Cardiac fibroblast (primary cell): ENCODE results near the gene LRFN2.

Experiments used
- DNase-seq, 2 donors: peaks; one replicate each; pipeline versions ENCODE4 v3.0.0 to v3.0.0-alpha.2; 2010; ENCODE audit warnings: low read depth in 2 of 2
- H3K4me3 ChIP-seq, 2 donors: replicated peaks in 1 of 2; 1 replicate in 1 of 2; 2 replicates in 1 of 2; pipeline ENCODE4 v1.5.1; 2011; ENCODE audit warnings: low read depth in 2 of 2, low read length in 2 of 2, mild to moderate bottlenecking in 2 of 2, moderate library complexity in 1 of 2
- TF ChIP-seq, protein P1 (sequence below): IDR thresholded peaks from one replicate; pipeline ENCODE4 v1.5.1; 2011; ENCODE audit warnings: low read depth, mild to moderate bottlenecking, low read length, inconsistent platforms

LRFN2 gene

GRCh38 chr6:40490508-40490907, 96.7 kb downstream of the LRFN2 start:
- TF ChIP-seq, protein P1, sequence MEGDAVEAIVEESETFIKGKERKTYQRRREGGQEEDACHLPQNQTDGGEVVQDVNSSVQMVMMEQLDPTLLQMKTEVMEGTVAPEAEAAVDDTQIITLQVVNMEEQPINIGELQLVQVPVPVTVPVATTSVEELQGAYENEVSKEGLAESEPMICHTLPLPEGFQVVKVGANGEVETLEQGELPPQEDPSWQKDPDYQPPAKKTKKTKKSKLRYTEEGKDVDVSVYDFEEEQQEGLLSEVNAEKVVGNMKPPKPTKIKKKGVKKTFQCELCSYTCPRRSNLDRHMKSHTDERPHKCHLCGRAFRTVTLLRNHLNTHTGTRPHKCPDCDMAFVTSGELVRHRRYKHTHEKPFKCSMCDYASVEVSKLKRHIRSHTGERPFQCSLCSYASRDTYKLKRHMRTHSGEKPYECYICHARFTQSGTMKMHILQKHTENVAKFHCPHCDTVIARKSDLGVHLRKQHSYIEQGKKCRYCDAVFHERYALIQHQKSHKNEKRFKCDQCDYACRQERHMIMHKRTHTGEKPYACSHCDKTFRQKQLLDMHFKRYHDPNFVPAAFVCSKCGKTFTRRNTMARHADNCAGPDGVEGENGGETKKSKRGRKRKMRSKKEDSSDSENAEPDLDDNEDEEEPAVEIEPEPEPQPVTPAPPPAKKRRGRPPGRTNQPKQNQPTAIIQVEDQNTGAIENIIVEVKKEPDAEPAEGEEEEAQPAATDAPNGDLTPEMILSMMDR: no peak
- no peak for DNase-seq
- no peak overlapping the region for H3K4me3 ChIP-seq

DNA sequence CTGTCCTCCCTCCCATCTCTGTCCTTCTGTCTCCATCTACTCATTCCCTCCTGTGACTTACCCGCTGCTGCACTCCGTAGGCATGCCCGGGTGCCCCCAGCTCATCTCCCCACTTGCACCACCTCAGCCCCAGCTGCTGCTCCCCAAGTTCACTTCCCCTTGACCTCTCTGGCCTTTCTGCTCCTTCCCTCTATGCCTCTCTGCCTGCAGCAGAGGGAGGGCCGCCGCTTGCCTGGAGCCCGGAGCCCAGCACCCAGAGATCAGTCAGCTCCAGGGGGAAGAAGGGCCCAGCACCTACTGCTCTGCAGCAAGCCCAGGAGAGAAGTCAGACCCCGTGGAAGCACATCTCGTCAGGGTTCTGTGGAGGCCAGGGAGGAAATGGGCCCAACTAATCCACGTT, 97.4 kb downstream of the LRFN2 start:
- no peak for DNase-seq
- H3K4me3 ChIP-seq: no peak overlapping the region
- TF ChIP-seq, protein P1: no peak

- H3K4me3 ChIP-seq: no peak overlapping the region
- TF ChIP-seq, protein P1: no peak
- DNase-seq: no peak
Observed at GRCh38 chr6:40486576-40486975, 100.6 kb downstream of the LRFN2 start.

DNA sequence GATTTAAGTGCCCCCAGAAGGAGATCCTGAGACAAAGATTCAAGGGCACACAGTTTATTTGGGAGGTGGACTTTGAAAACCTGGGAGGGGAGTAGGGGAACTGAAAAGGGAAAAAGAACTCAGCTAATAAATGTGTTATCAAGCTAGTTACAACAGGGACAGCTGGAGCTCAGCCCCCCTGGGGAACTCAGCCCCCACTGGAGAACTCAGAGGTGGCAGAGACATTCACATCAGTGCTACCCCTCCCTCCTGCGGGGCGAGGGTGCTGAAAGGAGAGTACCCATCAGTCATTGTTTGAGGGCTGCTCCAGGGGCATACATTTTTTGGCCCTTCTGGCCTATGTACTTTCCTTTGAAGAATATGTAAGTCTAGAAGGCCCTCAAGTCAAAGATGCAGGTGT, 101.4 kb downstream of the LRFN2 start:
- no peak overlapping the region for H3K4me3 ChIP-seq
- TF ChIP-seq, protein P1: no peak
- DNase-seq: no peak

DNA sequence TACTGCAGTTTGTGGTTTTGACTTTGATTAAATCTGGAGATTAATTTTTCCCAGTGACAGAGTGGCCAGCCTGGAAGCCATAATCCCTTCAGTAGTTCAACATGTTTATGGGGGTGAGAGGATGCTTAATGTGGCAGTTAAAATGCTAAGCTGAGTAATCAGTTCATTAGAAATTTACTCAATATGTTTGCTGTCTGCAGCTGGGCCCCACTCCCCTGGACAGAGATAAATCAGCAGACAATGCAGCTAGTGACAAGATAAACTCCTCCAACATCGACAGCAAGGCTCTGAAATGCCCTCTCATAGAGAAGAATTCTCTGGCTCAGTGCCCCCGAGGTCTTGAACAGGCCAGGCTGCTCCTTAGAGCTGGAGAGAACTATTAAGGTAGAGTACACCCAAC, 101.9 kb downstream of the LRFN2 start:
- TF ChIP-seq, protein P1: no peak
- H3K4me3 ChIP-seq: no peak overlapping the region
- no peak for DNase-seq

GRCh38 chr6:40484066-40484465, 103.1 kb downstream of the LRFN2 start:
- H3K4me3 ChIP-seq: no peak overlapping the region
- DNase-seq: no peak
- TF ChIP-seq, protein P1: no peak

- TF ChIP-seq, protein P1: no peak
- no peak for DNase-seq
- no peak overlapping the region for H3K4me3 ChIP-seq
Observed at GRCh38 chr6:40482532-40482931, 104.6 kb downstream of the LRFN2 start.
